HCT116 (cell line): Measurements from ENCODE around the gene DHRSX. TPM values are rescaled to one million over a fixed set of nuclear protein-coding genes. Genes with fewer than 3 reads are reported as not detected.

ENCODE experiments used
- ATAC-seq: fragments of 200-7000 bp; cut with Tn5 transposase; 2 replicates; pipeline ENCODE4 v1.9.1; 2020; ENCODE audit warnings: mild to moderate bottlenecking, moderate library complexity
- BruUV-seq: library from RNA; stranded (reverse); fragments of 400-500 nt; replicated peaks from 2 replicates; lab custom pipeline; 2021; lab: Mats Ljungman, UMichigan
- CTCF ChIA-PET: fragments of 300-600 bp; sonication (Branson Sonifier 250); formaldehyde crosslinking; loops from one replicate; lab custom pipeline; 2021; ENCODE audit warnings: antibody characterized with exemption; lab: Charles Lee
- POLR2A ChIA-PET: fragments of 300-600, 350-600 bp; sonication (Branson Sonifier 250); formaldehyde crosslinking; loops from one replicate; lab custom pipeline; 2021; ENCODE audit warnings: antibody characterized with exemption; lab: Charles Lee
- RAD21 ChIA-PET, 2 experiments: fragments of 300-600 bp; sonication (Branson Sonifier 250); formaldehyde crosslinking; loops; one replicate each; lab custom pipeline; 2023; ENCODE audit warnings: low total read pairs in 2 of 2; ENCODE audit not compliant: uncharacterized antibody in 2 of 2, unreplicated experiment in 2 of 2, low non-redundant PET in 1 of 2; lab: Charles Lee
- DNase-seq: peaks from one replicate; pipeline ENCODE4 v3.0.0-alpha.2; 2010; ENCODE audit warnings: low read depth, low spot score
- H2AFZ ChIP-seq: fragments of 200-600 bp; shearing (Covaris generic), sonication (generic); 2 replicates; pipeline ENCODE4 v1.6.1; 2017; ENCODE audit warnings: low read depth, mixed run types, mixed read lengths, antibody characterized with exemption, low read length; ENCODE audit not compliant: poor library complexity, severe bottlenecking
- H3K27ac ChIP-seq: 2 replicates; pipeline ENCODE4 v1.5.1; 2012; ENCODE audit warnings: low read depth, low read length
- H3K27me3 ChIP-seq: fragments of 200-600 bp; sonication (generic); 2 replicates; pipeline ENCODE4 v1.6.1; 2016; ENCODE audit warnings: mixed run types, low read length, mixed read lengths; ENCODE audit not compliant: insufficient read depth
- H3K36me3 ChIP-seq, 2 experiments: fragments of 200-500 bp in 1 of 2; fragments of 200-600 bp in 1 of 2; sonication (Bioruptor generic) in 1 of 2; sonication (generic) in 1 of 2; 2 replicates each; pipeline versions ENCODE4 v1.5.1 to v1.6.1; 2014 to 2016; ENCODE audit warnings: low read length in 2 of 2, inconsistent platforms in 1 of 2, mixed read lengths in 1 of 2, mixed run types in 1 of 2; ENCODE audit not compliant: insufficient read depth in 2 of 2, control insufficient read depth in 1 of 2
- H3K4me1 ChIP-seq, 2 experiments: fragments of 200-600 bp in 1 of 2; sonication (generic) in 1 of 2; 2 replicates each; pipeline versions ENCODE4 v1.5.1 to v1.6.1; 2012 to 2017; ENCODE audit warnings: low read length in 2 of 2, inconsistent platforms in 1 of 2, mild to moderate bottlenecking in 1 of 2, mixed read lengths in 1 of 2, mixed run types in 1 of 2, moderate library complexity in 1 of 2; ENCODE audit not compliant: insufficient read depth in 2 of 2, control insufficient read depth in 1 of 2
- H3K4me2 ChIP-seq: fragments of 200-600 bp; sonication (generic); 2 replicates; pipeline ENCODE4 v1.6.1; 2017; ENCODE audit warnings: mixed run types, low read length, mixed read lengths
- H3K4me3 ChIP-seq, 2 experiments: fragments of 200-600 bp in 1 of 2; sonication (generic) in 1 of 2; replicated peaks in 1 of 2; 2 replicates each; pipeline ENCODE4 v1.5.1; 2011 to 2016; ENCODE audit warnings: low read length in 2 of 2, control low read depth in 1 of 2, low read depth in 1 of 2, mild to moderate bottlenecking in 1 of 2, mixed read lengths in 1 of 2, mixed run types in 1 of 2
- H3K79me2 ChIP-seq: fragments of 200-600 bp; sonication (generic); 2 replicates; pipeline ENCODE4 v1.6.1; 2017; ENCODE audit warnings: mild to moderate bottlenecking, mixed run types, low read length, moderate library complexity, mixed read lengths; ENCODE audit not compliant: insufficient read depth
- H3K9ac ChIP-seq: fragments of 200-600 bp; sonication (generic); 2 replicates; pipeline ENCODE4 v1.6.1; 2016; ENCODE audit warnings: low read length, mixed read lengths
- H3K9me2 ChIP-seq: fragments of 200-600 bp; sonication (generic), shearing (Covaris generic); 2 replicates; pipeline ENCODE4 v1.6.1; 2017; ENCODE audit warnings: mixed run types, mild to moderate bottlenecking, moderate library complexity; ENCODE audit not compliant: insufficient read depth
- H3K9me3 ChIP-seq, 2 experiments: fragments of 200-500 bp in 1 of 2; fragments of 200-600 bp in 1 of 2; sonication (Bioruptor generic) in 1 of 2; sonication (generic) in 1 of 2; 2 replicates each; pipeline ENCODE4 v1.6.1; 2014 to 2017; ENCODE audit warnings: low read length in 2 of 2, mixed read lengths in 2 of 2, inconsistent platforms in 1 of 2, low read depth in 1 of 2, mild to moderate bottlenecking in 1 of 2, mixed run types in 1 of 2, moderate library complexity in 1 of 2; ENCODE audit not compliant: control insufficient read depth in 1 of 2, insufficient read depth in 1 of 2
- H4K20me1 ChIP-seq: fragments of 200-600 bp; sonication (generic), shearing (Covaris generic); 2 replicates; pipeline ENCODE4 v1.6.1; 2017; ENCODE audit warnings: mixed run types, mild to moderate bottlenecking, moderate library complexity; ENCODE audit not compliant: insufficient read depth
- CEBPB ChIP-seq: IDR thresholded peaks from 2 replicates; pipeline ENCODE4 v1.6.1; 2012; ENCODE audit warnings: low read depth
- EGR1 ChIP-seq: IDR thresholded peaks from 2 replicates; pipeline ENCODE4 v1.6.1; 2012; ENCODE audit warnings: low read depth
- ELF1 ChIP-seq: IDR thresholded peaks from 2 replicates; pipeline ENCODE4 v1.6.1; 2012; ENCODE audit warnings: low read depth, borderline replicate concordance
- EZH2 ChIP-seq: fragments of 200-600 bp; sonication (generic); IDR thresholded peaks from 2 replicates; pipeline ENCODE4 v1.6.1; 2017; ENCODE audit warnings: antibody characterized with exemption, mixed run types
- EZH2phosphoT487 ChIP-seq: fragments of 200-600 bp; IDR thresholded peaks from 2 replicates; pipeline ENCODE4 v1.6.1; 2018; ENCODE audit warnings: antibody characterized with exemption, borderline replicate concordance
- JUND ChIP-seq: IDR thresholded peaks from 2 replicates; pipeline ENCODE4 v1.6.1; 2012
- SIN3A ChIP-seq: IDR thresholded peaks from 2 replicates; pipeline ENCODE4 v1.6.1; 2012; ENCODE audit warnings: low read depth
- YY1 ChIP-seq: IDR thresholded peaks from 2 replicates; pipeline ENCODE4 v1.6.1; 2011; ENCODE audit warnings: low read length, low read depth, moderate library complexity, mild to moderate bottlenecking; ENCODE audit not compliant: insufficient replicate concordance; ENCODE audit errors: extremely low read depth
- ZNF274 ChIP-seq: fragments of 200-500 bp; sonication (Bioruptor generic); IDR thresholded peaks from 2 replicates; pipeline ENCODE4 v1.6.1; 2014; ENCODE audit warnings: mild to moderate bottlenecking, low read depth, low read length, inconsistent platforms
- intact Hi-C: fragments of 100-400 bp; cut with micrococcal nuclease; formaldehyde crosslinking; loops from 2 replicates; pipeline ENCODE4 v1.10.0; 2022
- total RNA-seq: library from RNA; stranded (reverse); gene quantifications from one replicate; pipeline ENCODE4 v1.2.1, GENCODE V29; 2021; ENCODE audit not compliant: unreplicated experiment
- TF ChIP-seq, protein P1 (sequence below): IDR thresholded peaks from 2 replicates; pipeline ENCODE4 v1.6.1; 2011; ENCODE audit warnings: mild to moderate bottlenecking, low read length, moderate library complexity; ENCODE audit not compliant: insufficient replicate concordance; ENCODE audit errors: extremely low read depth
- TF ChIP-seq, protein P2 (sequence below): IDR thresholded peaks from 2 replicates; pipeline ENCODE4 v1.6.1; 2012

Gene DHRSX
- total RNA-seq, 1 experiment from 2014 or later = 11.9 TPM

DNA sequence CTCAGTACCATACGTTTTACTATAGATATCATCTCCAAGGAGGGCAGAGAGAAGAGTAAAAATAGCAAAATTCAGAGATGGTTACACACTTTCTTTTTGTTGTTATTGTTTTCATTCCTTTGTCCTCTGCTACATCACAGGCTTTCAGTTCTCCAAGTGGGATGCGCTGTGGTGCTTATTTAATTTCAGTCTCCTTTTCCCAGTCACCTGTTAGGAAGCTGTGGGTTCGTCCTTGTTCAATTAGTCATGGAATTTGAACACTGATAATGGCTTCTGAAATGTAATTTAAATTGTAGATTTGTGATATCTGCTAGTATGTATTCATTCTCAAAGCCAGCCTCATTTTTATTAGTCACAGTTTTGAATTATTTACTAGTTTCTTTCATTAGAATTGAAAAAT is 38.8 kb upstream of the DHRSX start:
- H3K4me1 ChIP-seq = no peaks in the 10 kb centered on the region; a peak in 1 of 4 replicates
- intact Hi-C loops = no loop called here
- H4K20me1 ChIP-seq = no peaks in the 10 kb centered on the region
- no peak overlapping the region for H3K4me3 ChIP-seq
- no peaks in the 10 kb centered on the region for H3K27me3 ChIP-seq
- no peak overlapping the region for H3K27ac ChIP-seq
- no peak overlapping the region for H3K9ac ChIP-seq
- H2AFZ ChIP-seq = no peak overlapping the region
- DNase-seq = no peak
- H3K4me2 ChIP-seq = no peak overlapping the region
- CTCF ChIA-PET = no interaction called here
- TF ChIP-seq EGR1 (no peak), EZH2 (no peak), CEBPB (no peak), ZNF274 (no peak), SIN3A (no peak), JUND (no peak)
- TF ChIP-seq, protein P1, sequence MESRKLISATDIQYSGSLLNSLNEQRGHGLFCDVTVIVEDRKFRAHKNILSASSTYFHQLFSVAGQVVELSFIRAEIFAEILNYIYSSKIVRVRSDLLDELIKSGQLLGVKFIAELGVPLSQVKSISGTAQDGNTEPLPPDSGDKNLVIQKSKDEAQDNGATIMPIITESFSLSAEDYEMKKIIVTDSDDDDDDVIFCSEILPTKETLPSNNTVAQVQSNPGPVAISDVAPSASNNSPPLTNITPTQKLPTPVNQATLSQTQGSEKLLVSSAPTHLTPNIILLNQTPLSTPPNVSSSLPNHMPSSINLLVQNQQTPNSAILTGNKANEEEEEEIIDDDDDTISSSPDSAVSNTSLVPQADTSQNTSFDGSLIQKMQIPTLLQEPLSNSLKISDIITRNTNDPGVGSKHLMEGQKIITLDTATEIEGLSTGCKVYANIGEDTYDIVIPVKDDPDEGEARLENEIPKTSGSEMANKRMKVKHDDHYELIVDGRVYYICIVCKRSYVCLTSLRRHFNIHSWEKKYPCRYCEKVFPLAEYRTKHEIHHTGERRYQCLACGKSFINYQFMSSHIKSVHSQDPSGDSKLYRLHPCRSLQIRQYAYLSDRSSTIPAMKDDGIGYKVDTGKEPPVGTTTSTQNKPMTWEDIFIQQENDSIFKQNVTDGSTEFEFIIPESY = no peak
- TF ChIP-seq, all 23 proteins: peak for 0
- Histone ChIP-seq H3K36me3 (no peaks in the 10 kb centered on the region), H3K79me2 (no peaks in the 10 kb centered on the region), H3K9me2 (no peaks in the 10 kb centered on the region), H3K9me3 (no peaks in the 10 kb centered on the region)
- RAD21 ChIA-PET = no interaction called here
- POLR2A ChIA-PET = no interaction called here
- no peak for ATAC-seq
- BruUV-seq = no TSS peak

DNA sequence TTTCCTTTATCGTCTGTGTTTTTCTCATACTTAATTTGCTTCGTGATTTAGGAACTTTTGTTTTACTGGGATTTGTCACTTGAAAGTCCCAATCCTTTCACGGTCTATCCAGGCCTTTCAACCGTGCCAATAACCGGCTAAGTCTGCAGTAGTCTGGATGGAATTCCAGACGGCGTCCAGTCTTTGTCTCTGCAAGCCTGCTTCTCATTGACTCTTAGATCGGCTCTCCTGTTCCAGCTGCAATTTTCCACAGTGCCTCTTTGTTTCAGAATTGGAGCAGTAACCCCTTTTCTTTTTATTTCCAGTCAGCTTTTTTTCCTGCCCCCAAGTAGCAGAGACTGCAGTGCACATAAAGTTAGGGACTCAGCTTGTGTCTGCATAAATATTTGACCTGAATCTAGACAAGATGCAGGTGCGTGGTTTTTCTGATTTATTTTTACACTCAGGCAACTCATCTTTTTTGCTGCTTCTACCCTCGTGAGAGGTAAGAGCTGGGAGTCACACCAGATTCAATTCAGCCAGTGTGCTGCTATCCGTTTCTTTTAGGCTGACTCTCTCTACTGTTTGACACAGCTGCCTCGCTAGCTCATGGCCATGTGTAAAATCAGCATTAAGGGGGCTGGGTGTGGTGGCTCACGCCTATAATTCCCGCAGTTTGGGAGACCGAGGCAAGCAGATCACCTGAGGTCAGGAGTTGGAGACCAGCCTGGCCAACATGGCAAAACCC is 37.4 kb upstream of the DHRSX start:
- no peaks in the 10 kb centered on the region for H3K36me3 ChIP-seq
- BruUV-seq = no TSS peak
- intact Hi-C loops = no loop called here
- H3K9me2 ChIP-seq = no peaks in the 10 kb centered on the region
- H3K9ac ChIP-seq = no peak overlapping the region
- CTCF ChIA-PET = no interaction called here
- no peaks in the 10 kb centered on the region for H4K20me1 ChIP-seq
- no peak for ATAC-seq
- H3K79me2 ChIP-seq = no peaks in the 10 kb centered on the region
- no peak overlapping the region for H3K4me3 ChIP-seq
- TF ChIP-seq EZH2phosphoT487 (no peak), YY1 (no peak), ELF1 (no peak), ZNF274 (no peak)
- TF ChIP-seq, protein P2, sequence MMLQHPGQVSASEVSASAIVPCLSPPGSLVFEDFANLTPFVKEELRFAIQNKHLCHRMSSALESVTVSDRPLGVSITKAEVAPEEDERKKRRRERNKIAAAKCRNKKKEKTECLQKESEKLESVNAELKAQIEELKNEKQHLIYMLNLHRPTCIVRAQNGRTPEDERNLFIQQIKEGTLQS = no peak
- RAD21 ChIA-PET = no interaction called here
- H3K27ac ChIP-seq = no peak overlapping the region
- no peak for DNase-seq
- H3K9me3 ChIP-seq = no peaks in the 10 kb centered on the region
- no peaks in the 10 kb centered on the region for H3K27me3 ChIP-seq
- POLR2A ChIA-PET = no interaction called here
- no peak overlapping the region for H3K4me2 ChIP-seq
- no peak overlapping the region for H2AFZ ChIP-seq
- H3K4me1 ChIP-seq = no peaks in the 10 kb centered on the region; a peak in 1 of 4 replicates
